GM21381 (cell line): ENCODE results near the gene PLCL1.

Experiments used
- ATAC-seq: cut with Tn5 transposase; IDR thresholded peaks from one replicate; pipeline ENCODE4 v1.9.1; 2021; ENCODE audit warnings: mild to moderate bottlenecking, moderate library complexity; ENCODE audit not compliant: unreplicated experiment

Gene PLCL1

GRCh38 chr2:198098918-198099317, 294.5 kb downstream of the PLCL1 start:
- ATAC-seq: no peak

GRCh38 chr2:198100346-198100745, 296.0 kb downstream of the PLCL1 start:
- no peak for ATAC-seq

- ATAC-seq: no peak
Measured at GRCh38 chr2:198101688-198102087, 297.3 kb downstream of the PLCL1 start.

GRCh38 chr2:198102120-198102519, 297.7 kb downstream of the PLCL1 start:
- ATAC-seq: no peak

- ATAC-seq: no peak
Measured at GRCh38 chr2:198102856-198103255, 298.5 kb downstream of the PLCL1 start.

- no peak for ATAC-seq
Measured at GRCh38 chr2:198106621-198107385, 302.4 kb downstream of the PLCL1 start.

- ATAC-seq: no peak
Measured at GRCh38 chr2:198113316-198113715, 308.9 kb downstream of the PLCL1 start.

- no peak for ATAC-seq
Measured at GRCh38 chr2:198114064-198114463, 309.7 kb downstream of the PLCL1 start.

- no peak for ATAC-seq
Measured at GRCh38 chr2:198115201-198115600, 310.8 kb downstream of the PLCL1 start.

GRCh38 chr2:198116756-198117155, 312.4 kb downstream of the PLCL1 start:
- no peak for ATAC-seq

- ATAC-seq: no peak
Measured at GRCh38 chr2:198117406-198118041, 313.1 kb downstream of the PLCL1 start.

- ATAC-seq: peak; percentile 65
Measured at GRCh38 chr2:198127627-198128026, 323.2 kb downstream of the PLCL1 start.

- no peak for ATAC-seq
Measured at GRCh38 chr2:198129609-198130008, 325.2 kb downstream of the PLCL1 start.

- ATAC-seq: no peak
Measured at GRCh38 chr2:198134293-198134955, 330.0 kb downstream of the PLCL1 start.

GRCh38 chr2:198135481-198135934, 331.1 kb downstream of the PLCL1 start:
- no peak for ATAC-seq

- no peak for ATAC-seq
Measured at GRCh38 chr2:198136142-198136541, 331.7 kb downstream of the PLCL1 start.

GRCh38 chr2:198137733-198138132, 333.3 kb downstream of the PLCL1 start:
- no peak for ATAC-seq

GRCh38 chr2:198141726-198142125, 337.3 kb downstream of the PLCL1 start:
- no peak for ATAC-seq

GRCh38 chr2:198143156-198143555, 338.8 kb downstream of the PLCL1 start:
- no peak for ATAC-seq

GRCh38 chr2:198143793-198144192, 339.4 kb downstream of the PLCL1 start:
- no peak for ATAC-seq

GRCh38 chr2:198144660-198145059, 340.3 kb downstream of the PLCL1 start:
- ATAC-seq: no peak
